GM19025 (cell line): Measurements from ENCODE around the gene HYLS1.

Experiments used
- ATAC-seq: cut with Tn5 transposase; IDR thresholded peaks from one replicate; pipeline ENCODE4 v1.9.1; 2021; ENCODE audit warnings: mild to moderate bottlenecking, low read depth, moderate library complexity; ENCODE audit not compliant: unreplicated experiment

The HYLS1 gene

DNA sequence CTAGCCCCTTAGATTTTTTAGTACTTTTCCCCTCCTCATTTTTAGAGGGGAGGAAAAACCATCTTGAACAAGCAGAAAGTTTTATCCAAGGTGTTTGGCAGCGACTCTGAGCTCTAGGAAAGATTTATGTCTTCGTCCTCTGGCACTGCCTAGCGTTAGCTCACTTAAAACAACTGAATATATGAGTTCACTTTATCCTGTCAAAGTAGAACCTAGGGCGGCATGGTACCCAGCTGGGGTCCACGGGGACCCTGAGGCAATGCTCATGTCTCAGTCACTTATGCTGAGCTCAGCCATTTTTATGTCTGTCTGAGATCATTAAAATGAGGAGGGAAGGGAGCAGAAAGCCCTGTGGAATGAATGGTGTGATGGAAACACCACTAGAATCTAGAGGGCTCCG, 44.2 kb downstream of the HYLS1 start:
- no peak for ATAC-seq

DNA sequence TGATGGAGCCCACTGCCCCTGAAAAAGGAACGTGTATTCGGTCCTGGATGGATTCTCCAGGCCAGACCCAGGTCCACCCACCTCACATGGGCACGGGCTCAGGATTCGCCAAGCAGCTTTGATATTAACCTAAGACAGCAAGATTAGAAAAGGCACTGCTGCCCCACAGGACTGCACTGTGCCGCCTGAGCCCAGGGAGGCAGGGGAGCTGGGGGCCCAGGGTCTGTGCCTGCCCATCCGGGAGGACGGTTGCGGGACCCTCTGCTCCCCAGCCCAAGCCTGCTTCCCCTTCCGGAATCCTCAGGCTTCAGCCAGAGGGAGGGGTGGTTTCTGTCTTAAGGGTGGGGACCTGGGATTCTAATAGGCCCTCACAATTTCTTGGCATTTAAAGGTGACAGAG, 44.8 kb downstream of the HYLS1 start:
- ATAC-seq = no peak

DNA sequence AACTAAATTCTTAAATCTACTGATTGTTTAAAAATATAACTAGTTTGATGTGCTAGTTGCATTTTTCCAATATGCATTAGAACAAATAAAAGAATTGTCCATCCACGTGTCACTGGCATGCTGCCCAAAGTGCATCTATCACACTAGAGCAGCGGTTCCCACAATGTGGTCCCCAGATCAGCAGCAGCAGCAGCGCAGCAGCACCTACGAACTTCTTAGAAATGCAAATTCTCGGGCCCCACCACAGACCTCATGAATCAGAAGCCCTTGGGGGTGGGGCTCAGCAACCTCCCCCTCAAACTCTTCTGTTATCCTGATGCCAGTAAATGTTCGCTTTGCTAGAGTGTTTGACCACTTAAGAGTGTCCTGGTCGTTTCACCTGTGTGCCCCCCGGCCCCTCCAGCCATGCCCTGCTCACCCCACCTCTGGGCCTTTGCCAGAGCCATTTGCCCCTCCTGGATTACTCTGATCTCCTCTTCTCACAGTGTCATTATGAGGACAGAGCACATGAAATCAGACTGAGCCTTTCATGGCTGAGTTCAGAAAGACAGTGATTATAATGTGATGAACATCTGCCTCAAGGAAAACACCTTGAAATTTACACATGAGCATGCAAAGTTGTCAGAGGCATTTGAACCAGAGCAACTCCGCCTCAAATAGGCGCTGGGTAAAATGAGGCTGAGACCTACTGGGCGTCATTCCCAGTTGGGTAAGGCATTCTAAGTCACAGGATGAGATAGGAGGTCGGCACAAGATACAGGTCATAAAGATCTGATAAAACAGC, 45.8 kb downstream of the HYLS1 start:
- no peak for ATAC-seq

DNA sequence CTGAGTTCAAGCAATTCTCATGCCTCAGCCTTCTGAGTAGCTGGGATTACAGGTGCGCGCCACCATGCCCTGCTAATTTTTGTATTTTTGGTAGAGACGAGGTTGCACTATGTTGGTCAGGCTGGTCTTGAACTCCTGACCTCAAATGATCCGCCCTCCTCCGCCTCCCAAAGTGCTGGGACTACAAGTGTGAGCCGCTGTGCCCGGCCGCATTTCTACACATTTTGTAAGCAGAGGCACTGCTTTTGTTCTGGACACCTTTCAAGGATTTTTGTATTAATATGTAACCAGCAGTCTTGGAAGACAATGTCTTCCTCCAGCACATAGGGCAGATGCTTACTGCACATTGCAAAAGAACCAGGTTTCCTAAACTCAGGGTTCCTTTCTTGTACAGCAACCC, 47.0 kb downstream of the HYLS1 start:
- ATAC-seq = no peak

DNA sequence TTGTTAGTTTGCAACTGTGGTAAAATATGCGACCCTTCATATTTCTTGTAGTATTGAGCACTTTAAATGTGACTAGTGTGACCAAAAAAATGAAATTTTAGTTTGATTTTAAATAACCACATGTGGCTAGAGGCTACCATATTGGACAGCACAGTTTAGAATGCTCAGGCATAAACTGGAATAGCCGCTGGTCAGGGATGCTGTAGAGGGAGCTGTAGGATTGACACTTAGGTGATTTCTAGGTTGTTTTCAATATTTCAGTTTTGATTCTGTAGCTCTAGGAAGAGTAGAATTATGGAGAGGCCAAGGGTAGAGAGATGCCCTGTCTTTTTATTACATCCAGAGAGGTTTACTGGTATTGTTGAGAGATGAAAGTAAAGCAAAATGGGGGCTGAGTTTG, 47.6 kb downstream of the HYLS1 start:
- ATAC-seq = no peak

DNA sequence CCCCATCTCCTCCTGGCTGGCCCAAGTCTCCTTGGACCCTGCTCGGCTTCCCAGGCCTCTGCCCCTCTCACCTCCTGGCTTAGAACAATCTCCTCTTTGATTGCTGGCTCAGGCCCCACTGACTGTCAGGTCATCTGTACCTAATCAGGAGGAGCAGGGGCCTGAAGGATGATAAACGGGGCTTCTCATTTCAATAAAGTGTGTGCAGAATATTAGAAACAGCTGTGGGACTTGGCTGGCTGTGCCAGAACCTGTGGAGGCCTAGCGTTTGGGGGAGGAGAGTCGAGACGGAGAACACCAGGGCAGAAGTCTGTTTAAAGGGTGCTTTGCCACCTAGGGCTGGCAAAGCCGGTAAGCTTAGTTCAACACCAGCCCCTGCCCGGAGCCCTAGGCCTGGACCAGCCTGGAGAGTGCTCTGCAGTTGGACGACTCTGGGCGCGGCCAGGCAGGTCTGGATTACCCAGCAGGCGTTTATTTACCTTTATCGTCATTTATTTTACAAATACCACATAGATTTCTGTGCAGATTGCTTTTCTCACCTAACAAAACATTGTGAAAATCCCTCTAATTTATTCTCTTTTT, 48.2 kb downstream of the HYLS1 start:
- no peak for ATAC-seq

DNA sequence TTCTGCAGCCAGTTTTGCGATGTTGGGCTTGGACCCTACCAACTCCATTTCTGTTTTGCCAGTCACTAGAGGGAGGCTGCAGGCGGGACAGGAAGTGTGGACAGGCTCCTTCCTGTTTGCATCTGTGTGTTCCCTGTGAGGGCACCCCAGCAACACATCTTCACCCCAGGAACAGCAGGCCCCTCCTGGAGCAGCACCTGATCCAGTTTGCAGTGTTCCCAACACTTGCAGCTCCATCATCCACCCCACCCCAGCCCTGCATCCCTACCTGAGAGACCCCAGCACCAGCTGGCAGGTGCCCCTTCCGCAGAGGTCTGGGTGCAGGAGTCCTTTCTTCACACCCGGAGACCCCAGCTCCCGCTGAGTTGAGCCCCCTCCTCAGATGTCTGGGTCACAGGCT, 51.0 kb downstream of the HYLS1 start:
- no peak for ATAC-seq

DNA sequence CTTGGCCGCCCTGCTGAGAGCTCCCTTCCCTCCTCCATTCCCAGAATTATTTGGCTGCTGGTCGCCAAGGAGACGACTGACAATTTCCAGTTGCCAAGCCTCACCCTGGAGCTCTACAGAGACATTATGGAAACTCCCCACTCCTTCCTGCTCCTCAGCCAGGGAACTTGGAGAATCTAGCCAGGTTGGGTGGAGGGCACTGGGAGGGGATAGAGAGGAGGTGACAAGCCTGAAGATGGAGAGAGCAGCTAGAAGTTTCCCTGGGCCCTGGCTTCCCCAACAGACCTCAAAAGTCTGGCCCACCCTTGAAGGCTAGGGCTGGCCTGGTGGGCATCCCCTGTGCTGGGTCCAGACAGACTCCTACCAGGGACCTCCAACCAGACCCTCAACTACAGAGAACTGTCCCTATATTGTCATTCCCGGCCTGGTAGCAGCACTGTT, 51.6 kb downstream of the HYLS1 start:
- ATAC-seq = no peak

DNA sequence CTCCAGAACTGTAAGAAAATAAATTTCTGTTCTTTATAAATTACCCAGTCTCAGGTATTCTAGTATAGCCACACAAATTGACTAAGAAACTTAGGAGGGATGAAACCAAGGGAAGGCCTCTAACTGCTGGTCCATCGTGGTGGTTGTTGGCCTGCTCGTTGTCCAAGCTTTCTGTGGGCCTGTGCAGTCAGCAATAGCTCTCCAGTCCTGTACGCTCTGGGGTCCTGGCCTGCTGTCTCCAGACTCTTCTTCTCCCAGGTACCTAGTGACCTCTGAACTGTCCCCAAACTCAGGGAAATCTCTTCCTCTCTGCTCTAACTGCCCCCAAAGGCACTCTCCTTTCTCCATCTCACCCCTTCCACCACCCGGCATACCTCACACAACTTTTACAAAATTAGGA, 52.7 kb downstream of the HYLS1 start:
- no peak for ATAC-seq

DNA sequence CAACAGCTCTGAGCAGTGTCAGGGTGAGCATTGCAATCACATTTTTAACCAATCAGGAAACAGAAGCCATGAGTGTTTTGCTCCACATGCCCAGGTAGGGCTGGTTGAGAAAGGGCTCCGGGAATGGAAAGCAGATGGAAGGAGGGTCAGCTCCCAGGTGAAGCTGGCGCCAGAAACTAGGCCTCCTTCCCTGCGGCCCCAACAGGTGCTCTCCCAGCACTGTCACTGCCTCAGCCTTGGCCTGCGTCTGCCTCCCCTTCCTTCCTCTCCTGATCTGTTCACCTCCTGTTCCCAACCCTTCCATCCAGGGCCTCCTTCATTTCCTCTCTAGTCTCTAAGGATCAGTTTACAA, 53.8 kb downstream of the HYLS1 start:
- no peak for ATAC-seq

DNA sequence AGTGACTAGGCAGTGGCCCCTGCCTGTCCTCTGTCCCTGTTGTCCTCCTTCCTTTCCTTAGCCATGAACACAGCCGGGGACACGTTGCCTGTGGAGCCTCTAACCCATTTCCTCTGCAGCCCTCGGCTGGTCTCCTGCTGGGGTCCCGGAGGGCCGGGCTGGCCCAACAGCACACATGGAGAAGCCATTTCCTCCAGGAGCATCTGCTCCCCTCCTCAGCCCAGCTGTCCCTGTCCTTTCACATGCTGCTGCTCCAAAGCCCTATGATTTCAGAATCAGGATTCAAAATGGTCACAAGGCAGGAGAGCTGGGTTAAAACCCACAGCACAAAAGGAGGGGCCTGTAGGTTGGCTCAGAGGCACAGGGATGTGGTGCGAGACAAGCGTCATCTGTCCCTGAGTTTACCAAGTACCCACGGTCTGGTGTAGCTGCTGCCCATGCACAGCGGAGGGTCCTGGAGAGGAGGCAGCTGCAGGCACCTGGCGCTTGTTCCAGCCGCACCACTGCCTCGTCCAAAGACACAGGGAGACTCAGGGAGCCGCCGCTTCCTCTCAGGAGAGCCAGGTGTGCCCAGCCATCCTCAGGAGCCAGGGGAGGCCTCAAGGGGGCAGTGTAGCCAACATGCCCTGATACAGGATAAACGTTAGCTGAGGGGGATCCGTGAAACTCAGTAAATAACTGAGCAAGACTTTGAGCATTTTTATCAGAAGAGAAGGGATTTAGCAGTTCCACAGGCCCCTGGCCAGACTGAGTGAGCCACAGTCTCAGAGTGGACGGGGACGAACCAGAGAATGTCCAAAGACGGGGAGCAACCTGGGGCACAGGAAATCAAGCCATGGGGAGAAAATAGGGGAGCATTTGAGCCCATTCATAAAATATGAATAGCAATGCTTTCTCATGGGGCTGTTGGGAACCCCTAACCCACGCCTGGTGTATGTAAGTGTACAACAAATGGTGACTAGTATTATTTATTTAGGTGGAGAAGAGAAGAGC, 54.4 kb downstream of the HYLS1 start:
- ATAC-seq = no peak

DNA sequence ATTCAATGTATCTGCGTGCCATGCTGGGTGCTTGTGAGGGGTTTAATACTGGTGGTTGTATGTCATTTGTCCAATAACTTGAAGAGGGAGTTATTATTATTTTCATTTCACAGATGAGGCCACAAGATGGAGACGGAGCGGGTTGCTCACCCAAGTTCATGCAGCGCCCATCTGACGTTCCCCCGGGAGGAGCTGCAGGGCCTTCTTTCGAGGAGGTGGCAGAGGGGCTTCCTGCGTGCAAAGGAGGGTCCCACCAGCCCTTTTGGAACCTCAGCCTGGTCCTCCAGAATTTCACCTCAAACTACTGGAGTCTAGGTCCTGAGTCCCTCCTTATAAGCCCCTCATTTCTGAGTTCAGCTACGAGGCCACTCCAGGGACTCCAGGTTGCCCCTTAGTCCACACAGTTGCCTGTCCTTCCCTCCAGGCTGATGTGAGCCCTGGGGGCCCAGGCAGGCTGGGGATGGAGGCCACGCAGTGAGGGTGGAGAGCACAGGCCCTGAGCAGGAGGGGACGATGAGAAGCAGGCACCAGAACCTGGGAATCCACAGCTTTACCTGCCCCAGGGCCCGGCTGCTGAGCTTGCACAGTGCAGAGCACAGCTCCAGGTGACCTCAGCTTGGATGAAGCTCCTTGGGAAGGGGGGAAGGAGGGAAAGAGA, 55.4 kb downstream of the HYLS1 start:
- no peak for ATAC-seq

DNA sequence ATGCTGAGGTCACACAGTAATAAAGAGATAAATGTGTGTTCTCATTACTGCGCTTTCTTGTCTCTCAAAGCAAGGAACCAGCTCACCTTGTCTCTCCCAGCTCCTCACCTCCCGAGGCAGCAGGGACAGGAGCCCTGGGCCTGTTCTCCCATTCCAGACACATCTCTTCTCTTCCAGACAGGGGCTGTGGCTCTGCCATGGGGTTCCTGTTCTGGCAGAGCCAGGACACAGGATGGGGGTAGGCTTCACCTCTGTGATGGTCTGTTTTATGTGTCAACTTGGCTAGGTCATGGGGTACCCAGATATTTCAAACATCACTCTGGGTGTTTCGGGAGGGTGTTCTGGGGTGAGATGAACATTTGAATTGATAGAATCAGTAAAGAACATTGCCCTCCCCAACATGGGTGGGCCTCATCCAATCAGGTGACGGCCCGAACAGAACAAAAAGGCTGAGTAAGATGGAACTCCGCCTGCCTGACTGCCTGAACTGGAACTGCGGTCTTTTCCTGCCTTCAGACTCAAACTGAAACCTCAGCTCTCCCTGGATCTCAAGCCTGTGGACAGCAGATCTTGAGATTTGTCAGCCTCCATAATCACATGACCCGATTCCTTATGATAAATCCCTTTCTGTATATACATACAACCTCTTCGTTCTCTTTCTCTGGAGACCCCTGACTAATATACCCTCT, 56.3 kb downstream of the HYLS1 start:
- no peak for ATAC-seq

DNA sequence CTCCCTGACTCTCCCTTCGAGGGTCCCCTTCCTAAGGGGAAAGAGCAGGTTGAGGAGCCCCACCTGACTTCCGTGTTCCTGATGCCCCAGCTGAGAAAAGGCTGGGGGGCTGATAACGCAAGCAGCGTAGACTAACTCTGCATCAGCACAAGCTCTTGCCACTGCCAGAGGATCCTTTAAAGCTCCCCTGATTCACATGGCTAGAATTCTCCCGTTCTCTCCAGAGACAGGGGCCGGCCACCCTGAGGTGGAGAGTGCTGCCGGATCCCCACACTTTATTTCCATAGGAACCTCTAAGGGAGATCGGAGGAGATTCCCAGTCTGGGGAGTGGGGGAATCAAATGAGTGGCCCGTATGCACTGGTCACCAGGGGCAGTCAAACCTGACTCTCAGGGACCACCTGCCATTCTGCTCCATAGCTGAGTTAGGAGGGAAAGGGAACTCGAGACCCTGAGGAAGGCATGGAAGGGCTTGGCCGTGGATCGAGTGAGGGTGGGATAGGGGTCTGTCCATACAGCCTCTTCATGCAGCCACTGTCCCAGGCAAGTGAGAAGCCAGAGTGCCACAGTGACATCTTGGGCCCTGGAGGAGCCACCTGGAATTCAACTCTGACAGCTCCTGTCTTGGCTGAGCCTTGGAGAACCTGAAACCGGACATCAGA, 57.0 kb downstream of the HYLS1 start:
- ATAC-seq = no peak

DNA sequence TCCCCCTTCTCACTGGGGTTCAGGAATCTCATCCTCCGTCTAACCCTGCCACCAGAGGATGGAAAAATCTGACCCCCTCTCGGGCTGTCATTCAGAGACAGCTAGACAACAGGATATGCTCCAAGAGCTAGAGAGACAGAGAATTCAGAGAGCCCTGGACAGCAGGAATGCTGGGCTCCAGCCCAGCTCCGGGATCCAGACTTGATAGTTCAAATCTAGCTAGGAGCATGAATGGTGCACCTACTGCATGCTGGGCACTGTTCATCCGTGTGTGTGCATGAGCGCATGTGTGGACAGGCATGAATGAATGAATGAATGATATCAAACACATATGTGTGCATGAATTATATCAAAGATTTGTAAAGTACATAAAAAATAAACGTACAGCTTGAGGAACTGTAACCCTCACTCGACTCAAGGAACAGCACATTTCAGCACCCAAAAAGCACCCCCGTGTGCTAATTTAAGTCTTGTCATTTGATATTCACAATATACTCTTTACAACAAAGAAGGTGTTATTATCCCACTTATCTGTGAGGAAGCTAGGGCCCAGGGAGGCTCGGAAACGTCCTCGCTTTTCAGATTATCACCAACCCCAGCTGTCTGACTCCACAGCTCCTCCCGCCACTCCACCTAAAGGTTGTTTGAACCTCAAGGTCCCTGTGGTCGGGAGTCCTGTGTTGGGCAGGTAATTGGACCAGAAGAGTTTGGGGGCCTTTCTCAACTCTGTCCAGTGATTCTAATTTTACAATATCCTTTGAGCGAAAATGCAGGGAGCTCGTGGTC, 57.7 kb downstream of the HYLS1 start:
- no peak for ATAC-seq

DNA sequence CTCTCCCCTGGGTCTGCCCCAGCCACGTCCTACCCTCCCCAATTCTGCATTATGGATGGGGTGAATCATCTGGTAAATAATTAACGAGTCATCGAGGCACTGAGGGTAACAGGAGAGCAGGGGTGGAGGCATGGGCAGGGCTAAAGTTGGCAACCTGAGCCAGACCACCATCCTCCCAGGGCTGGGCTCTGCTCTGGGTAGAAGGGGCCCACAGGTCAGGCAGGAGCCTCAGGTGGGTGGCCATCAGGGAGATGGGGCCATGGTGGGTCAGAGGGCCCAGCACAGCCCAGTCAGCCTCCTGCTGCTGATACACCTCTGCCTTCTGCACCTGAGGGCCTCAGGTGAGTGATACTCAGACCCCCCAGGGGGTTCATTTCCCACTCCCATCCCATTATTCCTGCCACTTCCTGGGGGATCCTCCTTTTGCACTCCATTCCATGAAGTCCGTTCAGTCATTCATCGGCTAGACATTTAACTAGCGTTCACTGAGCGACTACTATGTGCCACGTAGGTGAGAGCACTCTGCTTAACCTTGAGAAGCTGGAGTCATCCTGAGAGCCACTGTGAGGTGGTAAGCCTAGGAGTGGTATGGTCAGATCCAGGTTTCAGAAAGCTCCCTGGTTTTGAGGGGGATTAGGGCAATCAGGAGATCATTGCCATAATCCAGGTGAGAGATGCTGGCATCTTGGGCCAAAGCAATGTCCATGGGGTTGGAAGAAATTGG, 58.5 kb downstream of the HYLS1 start, which contains the start of gene VSIG10L2:
Gene VSIG10L2, plus strand, starts transcription at position 248 of the 724 bp plus-strand sequence. Its CDS starts 12 bp downstream, at position 260.
- no peak for ATAC-seq

DNA sequence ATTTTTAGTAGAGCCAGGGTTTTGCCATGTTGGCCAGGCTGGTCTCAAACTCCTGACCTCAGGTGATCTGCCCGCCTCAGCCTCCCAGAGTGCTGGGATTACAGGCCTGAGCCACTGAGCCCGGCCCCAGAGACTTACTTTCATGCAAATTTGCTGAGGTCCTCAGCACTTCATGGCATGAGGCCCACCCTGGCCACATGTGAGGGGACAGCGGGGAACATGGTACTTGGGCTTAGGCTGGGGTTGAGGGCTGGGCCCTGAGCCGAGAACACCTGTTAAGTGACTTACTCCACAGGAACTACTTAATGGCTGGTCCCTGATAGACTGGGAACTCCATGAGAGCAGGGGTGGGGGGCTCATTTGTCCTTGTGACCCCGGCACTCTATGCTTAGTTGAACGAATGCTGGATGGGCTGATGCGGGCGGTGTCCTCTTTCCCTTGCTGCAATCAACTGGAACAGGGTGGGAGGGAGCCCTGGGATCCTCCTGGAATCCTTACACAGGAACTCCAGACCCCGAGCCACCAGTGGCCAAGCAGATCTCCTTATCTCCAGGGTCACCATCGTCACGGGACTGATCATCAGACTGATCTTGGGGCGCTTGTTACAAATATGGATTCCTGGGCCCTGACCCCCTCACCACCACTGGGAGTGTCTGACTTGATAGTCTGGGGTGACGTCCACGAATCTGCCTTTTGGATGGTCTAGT, 59.4 kb downstream of the HYLS1 start:
- no peak for ATAC-seq
